GM19239 (cell line): ENCODE results near the gene IBTK.
"Not testable (repeated sequence)": the region's sequence is repeated elsewhere in the genome, so short reads cannot be mapped to it uniquely, and the experiment has no call there.

Experiments
- DNase-seq: peaks from one replicate; pipeline ENCODE4 v3.0.0; 2011; ENCODE audit warnings: low spot score; ENCODE audit not compliant: insufficient read length
- FAIRE-seq: peaks from 2 replicates; lab custom pipeline; 2011; peaks lifted over from hg19 to GRCh38; lab: Jason Lieb, UNC

Gene IBTK

GRCh38 chr6:82185948-82186535, 61.5 kb downstream of the IBTK start:
- DNase-seq (no peak), FAIRE-seq (no peak)

- FAIRE-seq (no peak), DNase-seq (no peak)
Observed at GRCh38 chr6:82183642-82184282, 63.8 kb downstream of the IBTK start.

DNA sequence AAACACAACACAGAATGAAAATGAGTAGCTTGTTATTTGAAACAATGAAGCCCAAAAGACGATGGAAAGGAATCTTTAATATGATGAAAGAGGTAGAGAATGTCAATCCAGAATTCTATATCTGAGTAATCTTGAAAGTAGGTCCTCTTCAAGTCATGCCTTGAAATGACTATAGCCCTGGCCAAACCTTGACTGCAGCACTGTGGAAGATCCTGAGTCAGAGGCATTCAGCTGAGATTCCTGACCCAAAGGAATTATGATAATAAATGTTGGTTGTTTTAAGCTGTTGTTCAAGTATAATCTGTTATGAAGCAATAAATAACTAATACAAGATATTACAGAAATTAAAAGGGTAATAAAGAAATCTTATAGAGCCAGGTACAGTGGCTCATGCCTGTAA, 64.8 kb downstream of the IBTK start:
- no peak for DNase-seq
- FAIRE-seq = no peak

DNA sequence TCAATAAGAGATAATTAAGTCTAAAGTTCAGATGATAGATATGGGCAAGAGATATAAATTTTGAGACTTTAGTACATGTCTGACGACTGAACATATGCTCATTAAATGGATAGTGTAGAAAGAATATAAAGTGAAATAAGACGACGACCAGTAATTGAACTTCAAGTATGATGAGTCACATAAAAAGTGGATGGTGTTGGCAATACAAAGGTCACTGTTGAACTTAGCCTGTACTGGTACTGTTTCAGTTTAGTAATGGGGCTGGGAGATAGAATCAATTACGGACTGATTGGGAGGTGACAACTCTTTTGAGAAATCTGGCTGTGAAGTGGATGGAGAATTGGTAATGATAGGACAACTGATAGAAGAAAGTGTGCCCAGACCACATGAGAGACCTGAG, 68.1 kb downstream of the IBTK start:
- FAIRE-seq (no peak), DNase-seq (no peak)

DNA sequence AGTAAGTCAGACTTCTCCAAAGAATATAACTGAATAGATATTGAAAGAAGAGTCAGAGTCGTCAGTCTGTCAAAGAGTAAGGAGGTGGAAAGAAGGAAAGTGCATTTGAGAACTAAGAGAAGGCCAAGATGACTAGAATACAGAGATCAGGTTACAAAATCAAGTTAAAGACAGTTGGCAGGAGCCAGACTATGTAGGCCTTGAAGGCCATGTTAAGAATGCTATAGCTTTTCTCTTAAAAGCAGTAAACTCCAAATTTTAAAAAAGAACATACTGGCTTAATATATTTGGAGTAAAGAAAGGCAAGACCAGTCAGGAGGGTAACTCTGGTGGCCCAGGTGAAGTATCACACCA, 68.8 kb downstream of the IBTK start:
- FAIRE-seq (no peak), DNase-seq (no peak)

GRCh38 chr6:82178077-82178758, 69.3 kb downstream of the IBTK start:
- FAIRE-seq (peak; percentile 28), DNase-seq (no peak)

GRCh38 chr6:82176616-82177015, 70.9 kb downstream of the IBTK start:
- DNase-seq = no peak
- no peak for FAIRE-seq

- FAIRE-seq (no peak), DNase-seq (no peak)
Observed at GRCh38 chr6:82172594-82172993, 75.0 kb downstream of the IBTK start.

DNA sequence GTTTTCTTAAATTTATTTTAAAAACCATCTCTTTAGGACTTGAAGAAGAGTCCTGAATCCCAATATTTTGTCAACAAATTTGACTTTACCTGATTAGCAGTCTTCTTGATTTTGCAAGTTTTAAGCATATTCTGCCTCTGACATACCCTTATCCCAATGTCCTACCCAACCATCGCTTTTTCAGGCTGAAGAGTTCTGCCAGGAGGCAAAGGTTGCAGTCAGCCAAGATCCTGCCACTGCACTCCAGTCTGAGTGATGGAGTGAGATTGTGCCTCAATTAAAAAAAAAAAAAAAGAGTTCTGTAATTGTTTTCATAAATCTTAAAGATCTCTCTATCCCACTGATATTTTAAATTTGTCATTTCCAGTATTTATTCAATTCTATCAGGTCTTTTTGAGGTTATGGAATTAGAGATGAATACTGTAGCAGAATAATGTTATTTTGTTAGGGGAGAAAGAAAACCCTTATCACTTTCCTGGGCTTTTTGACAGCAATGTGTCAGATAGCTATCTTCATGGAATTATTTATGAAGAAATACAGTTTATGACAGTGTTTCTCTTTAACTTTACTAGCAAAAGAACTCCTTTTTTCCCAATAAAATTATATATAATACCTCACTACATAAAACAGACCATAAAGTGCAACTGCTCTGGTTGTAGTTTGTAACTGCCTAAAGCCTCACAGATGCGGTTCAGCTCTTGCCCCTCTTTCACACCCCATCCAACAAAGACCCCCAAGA, 78.2 kb downstream of the IBTK start:
- no peak for DNase-seq
- no peak for FAIRE-seq

- DNase-seq = no peak
- no peak for FAIRE-seq
Observed at GRCh38 chr6:82166493-82166892, 81.1 kb downstream of the IBTK start.

DNA sequence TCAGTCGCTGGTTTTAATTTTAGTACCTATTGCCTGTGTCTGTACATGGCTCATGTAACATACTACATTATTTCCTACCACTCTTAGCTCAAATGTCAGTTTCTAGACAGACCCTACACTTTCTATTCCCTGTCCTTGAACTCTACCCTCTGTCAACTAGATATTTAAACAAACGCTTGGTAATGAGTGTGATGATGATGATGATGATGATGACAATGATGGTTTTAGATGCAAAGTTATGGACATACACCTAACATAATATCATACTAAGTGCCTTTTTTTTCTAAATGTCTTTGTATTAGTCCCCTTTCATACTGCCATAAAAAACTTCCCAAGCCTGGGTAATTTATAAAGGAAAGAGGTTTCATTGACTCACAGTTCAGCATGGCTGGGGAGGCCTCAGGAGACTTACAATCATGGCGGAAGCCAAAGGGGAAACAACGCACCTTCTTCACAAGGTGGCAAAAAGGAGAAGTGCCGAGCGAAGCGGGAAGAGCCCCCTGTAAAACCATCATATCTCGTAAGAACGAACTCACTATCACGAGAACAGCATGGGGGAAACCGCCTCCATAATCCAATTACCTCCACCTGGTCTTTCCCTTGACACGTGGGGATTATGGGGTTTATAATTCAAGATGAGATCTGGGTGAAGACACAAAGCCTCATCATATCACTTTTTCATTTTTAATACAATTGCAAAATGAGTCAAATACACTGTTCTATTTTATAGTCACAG, 87.1 kb downstream of the IBTK start:
- FAIRE-seq (no peak), DNase-seq (no peak)

DNA sequence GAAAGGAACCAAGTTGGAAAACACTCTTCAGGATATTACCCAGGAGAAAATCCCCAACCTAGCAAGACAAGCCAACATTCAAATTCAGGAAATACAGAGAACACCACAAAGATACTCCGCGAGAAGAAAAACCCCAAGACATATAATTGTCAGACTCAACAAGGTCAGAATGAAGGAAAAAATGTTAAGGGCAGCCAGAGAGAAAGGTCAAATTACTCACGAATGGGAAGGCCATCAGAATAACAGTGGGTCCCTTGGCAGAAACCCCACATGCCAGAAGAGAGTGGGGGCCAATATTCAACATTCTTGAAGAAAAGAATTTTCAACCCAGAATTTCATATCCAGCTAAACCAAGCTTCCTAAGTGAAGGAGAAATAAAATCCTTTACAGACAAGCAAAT, 94.8 kb downstream of the IBTK start:
- not testable (repeated sequence) for DNase-seq, FAIRE-seq

GRCh38 chr6:82151147-82151546, 96.4 kb downstream of the IBTK start:
- not testable (repeated sequence) for DNase-seq, FAIRE-seq

GRCh38 chr6:82145926-82146452, 101.6 kb downstream of the IBTK start:
- DNase-seq (no peak), FAIRE-seq (peak; percentile 11)

DNA sequence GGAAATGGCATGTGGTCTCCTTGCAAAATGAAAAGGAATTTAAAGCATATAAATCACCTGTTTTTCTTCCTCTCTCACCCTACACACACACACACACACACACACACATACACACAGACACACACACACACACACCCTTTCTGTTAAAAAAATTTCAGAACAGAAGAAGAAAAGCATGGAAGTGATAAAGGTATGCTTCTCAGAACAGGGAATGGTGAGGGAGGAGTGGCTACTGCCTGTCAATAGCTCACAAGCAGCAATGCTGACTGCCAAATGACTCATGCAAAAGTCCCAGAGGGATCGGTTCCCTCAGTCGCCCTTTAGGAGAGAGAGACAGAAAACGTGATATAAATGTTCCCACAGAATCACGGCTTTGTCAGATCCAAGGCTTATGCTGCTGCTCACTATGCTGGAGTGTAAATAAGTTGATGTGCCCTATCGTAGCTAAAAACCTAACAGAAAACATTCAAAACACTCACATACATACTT, 102.6 kb downstream of the IBTK start:
- DNase-seq (no peak), FAIRE-seq (peak; percentile 77)

- FAIRE-seq (peak; percentile 96), DNase-seq (no peak)
Observed at GRCh38 chr6:82144007-82144851, 103.3 kb downstream of the IBTK start.

DNA sequence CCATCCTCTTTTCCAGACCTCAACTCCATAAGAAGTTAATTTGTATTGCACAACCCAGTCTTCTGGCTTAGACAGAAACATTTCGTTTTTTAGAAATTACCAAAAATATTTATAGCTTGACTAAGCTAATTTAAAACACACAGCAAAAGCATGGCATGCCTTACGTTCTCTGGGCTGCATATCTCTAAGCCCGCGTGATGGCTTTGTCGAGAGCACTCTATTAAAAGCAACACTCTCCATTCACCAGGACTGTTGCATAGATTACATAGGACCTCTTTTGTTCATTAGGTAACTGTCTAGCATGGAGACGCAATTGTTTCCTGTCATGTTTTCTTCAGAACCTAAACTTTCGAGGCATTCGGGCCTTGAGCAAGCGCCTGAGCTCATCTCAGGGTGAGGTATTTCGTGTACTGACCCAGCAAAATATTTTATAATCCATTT, 104.5 kb downstream of the IBTK start:
- DNase-seq (no peak), FAIRE-seq (peak; percentile 45)

DNA sequence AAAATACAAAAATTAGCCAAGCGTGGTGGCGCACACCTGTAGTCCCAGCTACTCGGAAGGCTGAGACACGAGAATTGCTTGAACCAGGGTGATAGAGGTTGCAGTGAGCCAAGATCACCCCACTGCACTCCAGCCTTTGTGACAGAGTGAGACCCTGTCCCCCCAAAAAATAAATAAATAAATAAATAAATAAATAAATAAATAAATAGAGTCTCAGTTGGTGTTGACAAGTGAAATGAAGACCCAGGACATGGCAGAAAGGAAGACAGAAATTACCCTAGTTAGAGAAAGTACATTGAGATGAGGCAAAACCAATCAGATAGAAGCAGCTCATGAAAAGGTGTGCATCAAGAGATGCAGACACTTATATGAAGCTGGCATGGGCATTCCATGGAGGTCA, 105.0 kb downstream of the IBTK start:
- no peak for DNase-seq
- no peak for FAIRE-seq
